Keratinocyte (primary cell): ENCODE measurements around the gene METTL22. TPM values are rescaled to one million over a fixed set of nuclear protein-coding genes. Genes with fewer than 3 reads are reported as not detected.

Source experiments
- DNase-seq: peaks from one replicate; pipeline ENCODE4 v3.0.0-alpha.2; 2011; ENCODE audit warnings: low read depth, missing footprints, low spot score
- FAIRE-seq: peaks from 2 replicates; lab custom pipeline; 2011; peaks lifted over from hg19 to GRCh38; lab: Jason Lieb, UNC
- H2AFZ ChIP-seq: 2 replicates; pipeline ENCODE4 v1.6.0; 2012; ENCODE audit warnings: low read length, control low read depth, inconsistent platforms; ENCODE audit not compliant: control insufficient read depth
- H3K27ac ChIP-seq: 2 replicates; pipeline ENCODE4 v1.5.1; 2011; ENCODE audit warnings: low read length; ENCODE audit not compliant: control insufficient read depth, insufficient read depth
- H3K27me3 ChIP-seq: 3 replicates; pipeline ENCODE4 v1.6.0; 2011; ENCODE audit warnings: low read length; ENCODE audit not compliant: control insufficient read depth, insufficient read depth; ENCODE audit errors: extremely low read depth
- H3K36me3 ChIP-seq, 2 experiments: 2 replicates in 1 of 2; 3 replicates in 1 of 2; pipeline ENCODE4 v1.5.1; 2011; ENCODE audit warnings: low read length in 2 of 2, mild to moderate bottlenecking in 1 of 2; ENCODE audit not compliant: control insufficient read depth in 2 of 2, insufficient read depth in 2 of 2; ENCODE audit errors: extremely low read depth in 1 of 2
- H3K4me1 ChIP-seq: 3 replicates; pipeline ENCODE4 v1.5.1; 2011; ENCODE audit warnings: low read length; ENCODE audit not compliant: control insufficient read depth, insufficient read depth; ENCODE audit errors: extremely low read depth
- H3K4me2 ChIP-seq: 3 replicates; pipeline ENCODE4 v1.6.0; 2011; ENCODE audit warnings: low read depth, low read length; ENCODE audit not compliant: control insufficient read depth, insufficient read depth; ENCODE audit errors: extremely low read depth
- H3K4me3 ChIP-seq, 3 experiments: fragments of 200-600 bp in 1 of 3; sonication (generic) in 1 of 3; 2 replicates in 2 of 3; 3 replicates in 1 of 3; pipeline ENCODE4 v1.5.1; 2011 to 2016; ENCODE audit warnings: low read length in 3 of 3, mild to moderate bottlenecking in 3 of 3, control low read depth in 2 of 3, inconsistent platforms in 1 of 3, low read depth in 1 of 3, mixed read lengths in 1 of 3, mixed run types in 1 of 3, moderate library complexity in 1 of 3; ENCODE audit not compliant: control insufficient read depth in 2 of 3, insufficient read depth in 2 of 3; ENCODE audit errors: extremely low read depth in 1 of 3
- H3K79me2 ChIP-seq: 2 replicates; pipeline ENCODE4 v1.6.0; 2012; ENCODE audit warnings: low read length; ENCODE audit not compliant: control insufficient read depth, insufficient read depth
- H3K9ac ChIP-seq: 3 replicates; pipeline ENCODE4 v1.6.0; 2011; ENCODE audit warnings: low read length; ENCODE audit not compliant: control insufficient read depth, insufficient read depth; ENCODE audit errors: extremely low read depth
- H3K9me1 ChIP-seq: 3 replicates; pipeline ENCODE4 v1.6.0; 2011; ENCODE audit warnings: low read length; ENCODE audit not compliant: control insufficient read depth, insufficient read depth; ENCODE audit errors: extremely low read depth
- H3K9me3 ChIP-seq: 2 replicates; pipeline ENCODE4 v1.5.1; 2012; ENCODE audit warnings: low read depth, low read length; ENCODE audit not compliant: control insufficient read depth
- H4K20me1 ChIP-seq: 3 replicates; pipeline ENCODE4 v1.6.0; 2011; ENCODE audit warnings: low read length; ENCODE audit not compliant: control insufficient read depth, insufficient read depth; ENCODE audit errors: extremely low read depth
- EZH2 ChIP-seq: IDR thresholded peaks from one replicate; pipeline ENCODE4 v1.6.1; 2012; ENCODE audit warnings: inconsistent platforms, mild to moderate bottlenecking, low read length, moderate library complexity
- dilution Hi-C: fragments of 300-500 bp; cut with MboI; formaldehyde crosslinking; loops from one replicate; pipeline ENCODE4 v1.7.0; 2020; ENCODE audit warnings: low sequenced_read_pairs; ENCODE audit not compliant: extremely low pct_ligation_motif_present
- polyA plus RNA-seq, 5 experiments: library from polyadenylated mRNA; depleted of rRNA in 3 of 5; stranded (reverse) in 3 of 5; stranded (forward) in 1 of 5; unstranded in 1 of 5; fragments of >200 nt; gene quantifications; 1 replicate in 1 of 5; 2 replicates in 3 of 5; 3 replicates in 1 of 5; pipeline versions ENCODE4 v1.2.1 to v1.2.3, GENCODE V29; 2011 to 2012; ENCODE audit warnings: missing spikeins in 2 of 5, low read depth in 1 of 5, low replicate concordance in 1 of 5
- TF ChIP-seq, protein P1 (sequence below), 3 experiments: IDR thresholded peaks in 1 of 3; conservative IDR thresholded peaks in 1 of 3; optimal IDR thresholded peaks in 1 of 3; 2 replicates in 2 of 3; 3 replicates in 1 of 3; pipeline versions ENCODE3 to v1.5.1; 2011; ENCODE audit warnings: low read length in 3 of 3, mild to moderate bottlenecking in 3 of 3, moderate library complexity in 2 of 3, control low read depth in 1 of 3, inconsistent platforms in 1 of 3; ENCODE audit not compliant: insufficient read depth in 2 of 3; ENCODE audit errors: extremely low read depth in 1 of 3

METTL22 gene
- polyA plus RNA-seq, 1 donor (not counting 4 experiments of a cell fraction or from before 2014, with no cell fraction given): 31.1 TPM

- TF ChIP-seq, protein P1, sequence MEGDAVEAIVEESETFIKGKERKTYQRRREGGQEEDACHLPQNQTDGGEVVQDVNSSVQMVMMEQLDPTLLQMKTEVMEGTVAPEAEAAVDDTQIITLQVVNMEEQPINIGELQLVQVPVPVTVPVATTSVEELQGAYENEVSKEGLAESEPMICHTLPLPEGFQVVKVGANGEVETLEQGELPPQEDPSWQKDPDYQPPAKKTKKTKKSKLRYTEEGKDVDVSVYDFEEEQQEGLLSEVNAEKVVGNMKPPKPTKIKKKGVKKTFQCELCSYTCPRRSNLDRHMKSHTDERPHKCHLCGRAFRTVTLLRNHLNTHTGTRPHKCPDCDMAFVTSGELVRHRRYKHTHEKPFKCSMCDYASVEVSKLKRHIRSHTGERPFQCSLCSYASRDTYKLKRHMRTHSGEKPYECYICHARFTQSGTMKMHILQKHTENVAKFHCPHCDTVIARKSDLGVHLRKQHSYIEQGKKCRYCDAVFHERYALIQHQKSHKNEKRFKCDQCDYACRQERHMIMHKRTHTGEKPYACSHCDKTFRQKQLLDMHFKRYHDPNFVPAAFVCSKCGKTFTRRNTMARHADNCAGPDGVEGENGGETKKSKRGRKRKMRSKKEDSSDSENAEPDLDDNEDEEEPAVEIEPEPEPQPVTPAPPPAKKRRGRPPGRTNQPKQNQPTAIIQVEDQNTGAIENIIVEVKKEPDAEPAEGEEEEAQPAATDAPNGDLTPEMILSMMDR (optimal IDR thresholded peaks at IDR 0.05 in 1 of 3, IDR thresholded peaks at IDR 0.05 in 1 of 3, conservative IDR thresholded peaks at IDR 0.05 in 1 of 3; ENCODE audit: extremely low read depth in 1 of 3, insufficient read depth in 2 of 3, low read length in 3 of 3): no peak
- TF ChIP-seq EZH2: no peak
- FAIRE-seq: no peak
Measured at GRCh38 chr16:8667492-8667891, 46.0 kb downstream of the METTL22 start.

GRCh38 chr16:8668113-8668512, 46.6 kb downstream of the METTL22 start:
- Histone ChIP-seq H3K27me3 (no peaks in the 10 kb centered on the region), H2AFZ (no peak overlapping the region), H3K4me2 (no peak overlapping the region), H3K9ac (no peak overlapping the region), H4K20me1 (no peaks in the 10 kb centered on the region), H3K9me3 (no peaks in the 10 kb centered on the region), H3K36me3 (no peaks in the 10 kb centered on the region), H3K79me2 (no peaks in the 10 kb centered on the region), H3K4me1 (no peaks in the 10 kb centered on the region), H3K27ac (no peak overlapping the region), H3K9me1 (no peaks in the 10 kb centered on the region), H3K4me3 (no peak overlapping the region)
- DNase-seq (no peak), FAIRE-seq (no peak)
- TF ChIP-seq, protein P1 (optimal IDR thresholded peaks at IDR 0.05 in 1 of 3, IDR thresholded peaks at IDR 0.05 in 1 of 3, conservative IDR thresholded peaks at IDR 0.05 in 1 of 3; ENCODE audit: extremely low read depth in 1 of 3, insufficient read depth in 2 of 3, low read length in 3 of 3): no peak
- TF ChIP-seq EZH2: no peak
- dilution Hi-C loops: no loop called here

More at GRCh38 chr16:8667492-8667891, 46.0 kb downstream of the METTL22 start:
- no peak overlapping the region for H3K27ac ChIP-seq
- H3K9me3 ChIP-seq: no peaks in the 10 kb centered on the region
- no peaks in the 10 kb centered on the region for H3K9me1 ChIP-seq
- no peak overlapping the region for H3K9ac ChIP-seq
- H3K4me1 ChIP-seq: no peaks in the 10 kb centered on the region
- H3K4me3 ChIP-seq: no peak overlapping the region
- H3K27me3 ChIP-seq: no peaks in the 10 kb centered on the region
- H4K20me1 ChIP-seq: no peaks in the 10 kb centered on the region
- H3K36me3 ChIP-seq: no peaks in the 10 kb centered on the region
- dilution Hi-C loops: no loop called here
- H3K4me2 ChIP-seq: no peak overlapping the region
- no peak overlapping the region for H2AFZ ChIP-seq
- no peak for DNase-seq
- H3K79me2 ChIP-seq: no peaks in the 10 kb centered on the region
